H7 (cell line): ENCODE data around the gene CDHR2. TPM values are rescaled to one million over a fixed set of nuclear protein-coding genes. Genes with fewer than 3 reads are reported as not detected.

Experiments
- DNase-seq: peaks from one replicate; pipeline ENCODE4 v3.0.0; 2012
- H3K27me3 ChIP-seq: 2 replicates; pipeline ENCODE4 v1.6.0; 2011; ENCODE audit warnings: mild to moderate bottlenecking, low read length; ENCODE audit not compliant: control insufficient read depth, insufficient read depth
- H3K36me3 ChIP-seq: replicated peaks from 2 replicates; pipeline ENCODE4 v1.5.1; 2011; ENCODE audit warnings: low read length; ENCODE audit not compliant: control insufficient read depth, insufficient read depth
- H3K4me3 ChIP-seq: 2 replicates; pipeline ENCODE4 v1.5.1; 2011; ENCODE audit warnings: low read depth, mild to moderate bottlenecking, control low read depth, low read length, moderate library complexity; ENCODE audit not compliant: insufficient read depth
- total RNA-seq: library from RNA; depleted of rRNA; stranded (reverse); fragments of >200 nt; shearing (Covaris generic); gene quantifications from 2 replicates; pipeline ENCODE4 v1.2.3, GENCODE V29; 2014; rRNA removed

CDHR2 gene
- 0.04 and 0.21 TPM in 2 replicates for total RNA-seq

DNA sequence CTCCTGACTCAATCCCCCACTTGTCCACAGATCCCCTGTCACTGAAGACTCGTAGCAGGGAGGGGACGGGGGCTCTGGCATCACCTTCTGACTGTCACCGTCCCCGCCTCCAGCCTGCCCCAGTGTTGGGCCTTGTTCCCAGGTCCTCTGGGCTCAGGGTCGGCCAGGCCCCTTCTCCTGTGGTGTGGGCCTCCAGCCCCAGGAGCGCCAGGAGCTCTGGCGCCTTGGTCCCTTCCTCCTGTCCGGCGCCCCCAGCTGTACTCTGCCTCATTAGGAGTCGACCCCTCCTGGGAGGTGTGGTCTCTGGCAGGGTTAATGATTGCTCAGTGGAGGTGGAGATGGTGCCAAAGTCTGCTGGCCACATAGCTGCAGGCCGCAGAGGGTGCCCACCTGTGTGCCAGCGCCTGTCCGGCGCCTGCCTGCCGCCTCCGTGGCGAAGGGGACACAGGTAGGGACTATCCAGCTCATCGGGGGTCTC, at the start of gene CDHR2:
CDHR2 (plus strand) TSS at position 376 of the 478 bp plus-strand sequence. CDS start 16,011 bp downstream, outside the sequence.
- Histone ChIP-seq H3K4me3 (no peak within 1 kb of the TSS), H3K27me3 (no peaks in the 10 kb centered on the region; the same call in 1 of the 2 replicates), H3K36me3 (no peaks in the 10 kb centered on the region)
- DNase-seq: no peak

GRCh38 chr5:176500511-176500910, 48.6 kb upstream of the CDHR2 start:
- H3K36me3 ChIP-seq: peaks cover 24% of the 10 kb centered on the region
- no peak for DNase-seq
- no peaks in the 10 kb centered on the region for H3K27me3 ChIP-seq
- no peak overlapping the region for H3K4me3 ChIP-seq

DNA sequence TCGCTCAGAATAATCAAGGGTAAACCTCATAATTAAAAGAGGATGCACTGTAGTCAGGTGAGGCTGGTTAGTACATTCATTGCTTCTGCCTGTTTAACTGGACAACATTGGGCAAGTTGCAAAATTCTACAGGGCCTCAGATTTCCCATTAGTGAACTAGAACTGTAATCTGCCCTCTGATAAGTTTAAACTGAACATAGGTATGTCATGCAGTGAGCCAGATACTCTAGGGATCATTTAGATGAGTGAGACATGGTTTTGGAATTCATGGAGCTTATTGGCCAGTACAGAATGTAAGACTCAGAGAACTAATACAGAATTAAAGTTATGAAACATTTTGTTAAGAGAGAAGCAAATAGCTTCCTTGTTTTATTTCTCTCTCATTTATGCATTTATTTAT, 47.8 kb upstream of the CDHR2 start:
- H3K36me3 ChIP-seq: peaks cover 22% of the 10 kb centered on the region
- H3K27me3 ChIP-seq: no peaks in the 10 kb centered on the region
- no peak for DNase-seq
- H3K4me3 ChIP-seq: no peak overlapping the region

GRCh38 chr5:176503496-176503895, 45.6 kb upstream of the CDHR2 start:
- no peaks in the 10 kb centered on the region for H3K27me3 ChIP-seq
- no peak for DNase-seq
- peaks cover 21% of the 10 kb centered on the region for H3K36me3 ChIP-seq
- H3K4me3 ChIP-seq: no peak overlapping the region

GRCh38 chr5:176507911-176508310, 41.2 kb upstream of the CDHR2 start:
- DNase-seq: no peak
- no peaks in the 10 kb centered on the region for H3K27me3 ChIP-seq
- no peak overlapping the region for H3K4me3 ChIP-seq
- peaks cover 10% of the 10 kb centered on the region for H3K36me3 ChIP-seq

DNA sequence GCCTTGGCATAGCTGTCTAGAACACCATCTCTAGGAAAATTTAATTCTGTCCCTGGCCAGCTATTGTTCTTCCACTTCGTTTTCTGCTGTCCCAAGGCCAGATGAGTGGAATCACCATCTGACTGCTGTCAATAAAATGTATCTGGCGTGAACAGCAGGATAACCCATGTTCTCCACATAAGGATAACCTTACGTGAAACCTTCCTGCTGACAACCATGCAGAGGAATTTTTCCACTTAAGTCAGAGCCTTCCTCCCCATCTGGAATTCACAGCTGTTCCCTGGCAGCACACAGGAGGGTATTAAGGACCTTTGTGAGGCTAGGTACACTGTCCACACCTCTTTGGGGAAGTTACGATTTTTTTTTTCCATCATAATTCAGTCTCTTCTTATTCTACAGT, 40.5 kb upstream of the CDHR2 start:
- Histone ChIP-seq H3K27me3 (no peaks in the 10 kb centered on the region), H3K36me3 (peaks cover 10% of the 10 kb centered on the region), H3K4me3 (no peak overlapping the region)
- no peak for DNase-seq

DNA sequence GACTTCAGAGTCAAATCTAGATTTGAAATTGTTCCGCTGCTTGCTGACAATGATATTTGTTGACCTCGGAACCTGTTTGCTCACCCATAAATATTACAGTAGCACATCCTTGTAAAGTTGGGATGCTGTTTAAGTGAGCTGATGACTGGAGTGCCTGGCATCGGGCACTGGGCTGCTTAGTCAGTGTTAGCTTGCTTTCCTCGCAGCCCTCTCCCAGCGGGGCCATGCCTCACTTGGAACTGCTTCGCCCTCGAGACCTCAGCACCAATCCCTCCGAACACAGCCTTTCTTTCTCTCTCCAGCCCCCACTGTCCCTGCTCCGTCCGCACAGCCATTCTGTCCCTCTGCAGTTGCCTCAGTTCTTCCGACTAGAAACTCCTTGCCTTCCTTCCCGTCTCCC, 35.4 kb upstream of the CDHR2 start:
- no peak overlapping the region for H3K4me3 ChIP-seq
- no peaks in the 10 kb centered on the region for H3K27me3 ChIP-seq
- peaks cover 1% of the 10 kb centered on the region for H3K36me3 ChIP-seq
- peak; percentile 26 for DNase-seq

GRCh38 chr5:176514244-176514950, 34.7 kb upstream of the CDHR2 start:
- H3K36me3 ChIP-seq: peaks cover 1% of the 10 kb centered on the region
- no peak for DNase-seq

DNA sequence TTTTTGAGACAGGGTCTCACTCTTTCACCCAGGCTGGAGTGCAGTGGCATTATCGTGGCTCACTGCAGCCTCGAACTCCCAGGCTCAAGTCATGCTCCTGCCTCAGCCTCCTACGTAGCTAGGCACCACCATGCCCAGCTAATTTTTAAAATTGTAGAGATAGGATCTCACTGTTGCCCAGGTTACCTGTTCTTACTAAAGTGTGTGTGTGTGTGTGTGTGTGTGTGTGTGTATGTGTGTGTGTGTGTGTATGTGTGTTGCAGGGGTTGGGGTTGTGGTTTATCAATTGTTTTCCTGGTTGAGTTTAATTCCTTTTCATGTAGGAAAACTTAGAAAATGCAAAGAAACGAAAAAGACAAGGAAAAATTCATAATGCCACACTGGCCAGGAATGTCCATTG, 33.7 kb upstream of the CDHR2 start:
- DNase-seq: no peak
- H3K4me3 ChIP-seq: no peak overlapping the region
- no peaks in the 10 kb centered on the region for H3K27me3 ChIP-seq
- H3K36me3 ChIP-seq: no peaks in the 10 kb centered on the region

More at GRCh38 chr5:176514244-176514950, 34.7 kb upstream of the CDHR2 start:
- H3K4me3 ChIP-seq: no peak overlapping the region
- H3K27me3 ChIP-seq: no peaks in the 10 kb centered on the region

DNA sequence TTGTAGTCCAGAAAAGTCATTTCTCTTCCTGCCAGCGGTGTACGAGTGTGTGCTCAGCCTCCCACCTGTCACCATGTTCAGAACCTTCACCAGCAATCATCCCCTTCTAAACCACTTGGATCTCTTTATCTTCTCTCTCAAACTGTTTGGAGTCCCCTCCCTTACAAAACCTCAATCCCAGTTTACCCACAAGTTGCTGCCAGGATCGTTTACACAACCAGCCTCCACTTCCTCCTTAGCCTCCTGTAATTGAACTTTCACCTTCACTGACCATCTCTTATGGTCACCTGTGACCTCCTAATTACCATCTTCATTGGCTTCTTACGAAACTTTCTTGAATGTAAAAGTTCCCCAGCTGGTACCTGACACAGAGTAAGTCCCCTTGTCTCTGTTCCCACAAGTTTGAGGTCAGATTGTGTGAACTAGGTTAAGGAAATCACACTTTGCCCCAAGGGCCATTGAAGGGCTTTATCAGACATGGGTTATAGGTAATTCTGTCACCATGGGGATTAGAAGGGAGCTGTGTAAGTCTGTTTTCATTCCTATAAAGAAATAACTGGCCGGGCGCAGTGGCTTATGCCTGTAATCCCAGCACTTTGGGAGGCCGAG, 32.0 kb upstream of the CDHR2 start:
- no peaks in the 10 kb centered on the region for H3K36me3 ChIP-seq
- no peak overlapping the region for H3K4me3 ChIP-seq
- H3K27me3 ChIP-seq: no peaks in the 10 kb centered on the region
- no peak for DNase-seq

DNA sequence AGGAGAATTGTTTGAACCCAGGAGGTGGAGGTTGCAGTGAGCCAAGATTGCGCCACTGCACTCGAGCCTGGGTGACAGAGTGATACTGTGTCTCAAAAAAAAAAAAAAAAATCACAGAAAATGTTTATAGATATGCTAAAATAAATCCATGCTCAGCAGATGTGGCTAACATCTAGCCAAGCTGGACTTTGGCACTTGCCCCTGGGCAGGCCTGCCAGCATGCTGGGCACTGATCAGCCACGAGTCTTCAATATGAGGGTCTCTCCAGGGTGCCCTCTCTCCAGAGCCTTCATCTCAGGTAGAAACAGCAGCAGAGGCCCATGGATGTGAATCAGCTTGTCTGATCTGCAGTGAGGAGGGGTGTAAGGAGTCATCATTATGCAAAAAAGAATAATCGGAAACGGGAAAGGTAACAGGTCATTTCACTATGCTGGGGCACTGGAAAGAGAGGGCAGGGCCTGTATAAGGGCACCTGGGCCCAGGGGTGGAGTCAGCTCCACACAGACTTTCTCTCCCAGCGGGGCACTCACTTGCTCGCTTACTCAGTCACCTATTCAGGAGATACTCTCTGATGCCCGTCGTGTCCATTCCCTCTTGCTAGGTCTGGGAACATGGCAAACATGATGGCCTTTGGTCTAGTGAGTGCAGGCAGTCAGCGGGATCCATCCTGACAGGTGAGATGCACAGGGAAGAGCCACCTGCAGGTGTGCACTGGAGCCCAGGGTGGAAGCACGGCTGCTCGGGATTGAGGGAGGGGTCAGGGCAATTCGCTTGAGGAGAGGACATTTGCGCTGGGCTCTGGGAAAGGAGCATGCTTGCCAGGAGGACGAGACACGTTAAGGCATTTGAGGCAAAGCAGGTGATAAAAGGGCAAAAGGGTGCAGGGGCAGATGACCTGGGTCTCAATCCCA, 29.1 kb upstream of the CDHR2 start:
- no peak overlapping the region for H3K4me3 ChIP-seq
- H3K36me3 ChIP-seq: no peaks in the 10 kb centered on the region
- no peaks in the 10 kb centered on the region for H3K27me3 ChIP-seq
- DNase-seq: peak; percentile 64

GRCh38 chr5:176521286-176521685, 27.9 kb upstream of the CDHR2 start:
- H3K4me3 ChIP-seq: no peak overlapping the region
- no peaks in the 10 kb centered on the region for H3K36me3 ChIP-seq
- DNase-seq: no peak
- no peaks in the 10 kb centered on the region for H3K27me3 ChIP-seq

DNA sequence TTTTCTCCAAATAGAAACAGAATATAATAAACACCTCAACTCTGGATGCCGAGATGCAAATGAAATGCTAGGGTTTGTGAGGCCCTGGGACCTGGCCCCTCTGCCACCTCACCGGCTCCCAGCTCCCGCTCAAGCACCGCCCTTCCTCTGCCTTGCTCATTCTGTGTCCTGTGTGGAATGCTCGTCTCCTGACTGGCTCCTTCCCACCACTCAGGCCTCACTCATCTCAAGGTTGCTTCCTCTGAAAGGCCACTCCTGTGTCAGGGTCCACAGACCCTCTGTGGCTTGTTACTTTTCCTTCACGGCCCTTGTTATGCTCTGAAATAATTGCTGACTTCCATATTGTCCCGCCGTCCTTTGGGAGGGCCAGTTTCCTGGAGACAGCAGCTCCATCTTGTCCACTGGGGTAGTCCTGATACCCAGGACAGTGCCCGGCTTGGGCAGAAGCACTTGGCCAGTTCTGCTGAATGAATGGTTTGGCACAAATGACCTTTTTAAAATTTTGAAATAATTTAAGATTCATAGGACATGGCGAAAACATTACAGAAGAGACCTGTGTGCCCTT, 27.4 kb upstream of the CDHR2 start:
- H3K4me3 ChIP-seq: no peak overlapping the region
- no peaks in the 10 kb centered on the region for H3K36me3 ChIP-seq
- no peaks in the 10 kb centered on the region for H3K27me3 ChIP-seq
- DNase-seq: no peak

DNA sequence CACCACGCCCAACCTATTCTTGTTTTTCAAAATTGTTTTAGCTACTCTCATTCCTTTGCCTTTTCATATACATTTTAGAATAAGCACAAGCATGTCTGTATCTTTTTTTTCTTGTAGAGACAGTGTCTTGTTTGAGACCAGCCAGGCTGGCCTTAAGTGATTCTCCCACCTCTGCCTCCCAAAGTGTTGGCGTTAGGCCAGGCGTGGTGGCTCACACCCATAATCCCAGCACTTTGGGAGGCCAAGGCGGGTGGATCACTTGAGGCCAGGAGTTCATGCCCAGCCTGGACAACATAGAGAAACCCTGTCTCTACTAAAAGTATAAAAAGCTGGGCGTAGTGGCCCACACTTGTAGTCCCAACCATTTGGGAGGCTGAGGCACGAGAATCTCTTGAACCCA, 25.0 kb upstream of the CDHR2 start:
- no peak overlapping the region for H3K4me3 ChIP-seq
- no peak for DNase-seq

More for the DNA sequence above, 25.0 kb upstream of the CDHR2 start:
- peaks cover 4% of the 10 kb centered on the region for H3K36me3 ChIP-seq
- H3K27me3 ChIP-seq: no peaks in the 10 kb centered on the region
